Breast epithelium (tissue), 4 donors: ENCODE results near the gene DRG2. TPM values are rescaled to one million over a fixed set of nuclear protein-coding genes. Genes with fewer than 3 reads are reported as not detected.

Experiments used
- DNase-seq, 2 donors: peaks; one replicate each; pipeline ENCODE4 v3.0.0-alpha.2; 2019; ENCODE audit warnings: low spot score in 2 of 2
- H3K27ac ChIP-seq, 2 donors: fragments of 200-600 bp; sonication (generic) in 1 of 2; one replicate each; pipeline ENCODE4 v1.5.1; 2016 to 2019; ENCODE audit warnings: mild to moderate bottlenecking in 1 of 2
- H3K27me3 ChIP-seq, 2 donors: fragments of 200-600 bp; sonication (generic) in 1 of 2; one replicate each; pipeline versions ENCODE4 v1.5.1 to v1.6.0; 2017 to 2019; ENCODE audit warnings: control low read depth in 1 of 2, mild to moderate bottlenecking in 1 of 2
- H3K36me3 ChIP-seq: fragments of 200-600 bp; one replicate; pipeline ENCODE4 v1.5.1; 2019
- H3K4me1 ChIP-seq, 2 donors: fragments of 200-600 bp; sonication (generic); one replicate each; pipeline ENCODE4 v1.5.1; 2016 to 2019; ENCODE audit warnings: control low read depth in 1 of 2
- H3K4me3 ChIP-seq, 3 donors: fragments of 200-600 bp; sonication (generic); 1 replicate in 2 of 3; 2 replicates in 1 of 3; pipeline ENCODE4 v1.5.1; 2016 to 2019; ENCODE audit warnings: mild to moderate bottlenecking in 3 of 3, moderate library complexity in 2 of 3
- H3K9me3 ChIP-seq, 2 donors: fragments of 200-600 bp; sonication (generic) in 1 of 2; one replicate each; pipeline ENCODE4 v1.5.1; 2016 to 2019; ENCODE audit warnings: control low read depth in 1 of 2
- POLR2A ChIP-seq: fragments of 450-650 bp; IDR thresholded peaks from one replicate; pipeline ENCODE4 v1.6.1; 2016; ENCODE audit warnings: antibody characterized with exemption, mild to moderate bottlenecking, moderate library complexity
- POLR2AphosphoS5 ChIP-seq, 3 donors: sonication (generic); formaldehyde crosslinking; IDR thresholded peaks; one replicate each; pipeline ENCODE4 v1.6.1; 2017; ENCODE audit warnings: antibody characterized with exemption in 3 of 3
- intact Hi-C: fragments of 100-400 bp; cut with DNase I; formaldehyde crosslinking; loops from one replicate; pipeline ENCODE4 v1.15.1; 2023; ENCODE audit warnings: low total_unique reads
- total RNA-seq, 3 donors: library from RNA; depleted of rRNA; stranded (reverse); fragments of >200 nt; gene quantifications; one replicate each; pipeline ENCODE4 v1.1.0, GENCODE V29; 2016
- TF ChIP-seq, protein P1 (sequence below), 3 donors: fragments of 450-650 bp; IDR thresholded peaks; one replicate each; pipeline ENCODE4 v1.5.1; 2016 to 2017; ENCODE audit warnings: antibody characterized with exemption in 3 of 3, mild to moderate bottlenecking in 3 of 3, moderate library complexity in 3 of 3

The DRG2 gene
- total RNA-seq, 3 donors from 2014 or later: 36.4 to 42.0 (median 40.3) TPM

DNA sequence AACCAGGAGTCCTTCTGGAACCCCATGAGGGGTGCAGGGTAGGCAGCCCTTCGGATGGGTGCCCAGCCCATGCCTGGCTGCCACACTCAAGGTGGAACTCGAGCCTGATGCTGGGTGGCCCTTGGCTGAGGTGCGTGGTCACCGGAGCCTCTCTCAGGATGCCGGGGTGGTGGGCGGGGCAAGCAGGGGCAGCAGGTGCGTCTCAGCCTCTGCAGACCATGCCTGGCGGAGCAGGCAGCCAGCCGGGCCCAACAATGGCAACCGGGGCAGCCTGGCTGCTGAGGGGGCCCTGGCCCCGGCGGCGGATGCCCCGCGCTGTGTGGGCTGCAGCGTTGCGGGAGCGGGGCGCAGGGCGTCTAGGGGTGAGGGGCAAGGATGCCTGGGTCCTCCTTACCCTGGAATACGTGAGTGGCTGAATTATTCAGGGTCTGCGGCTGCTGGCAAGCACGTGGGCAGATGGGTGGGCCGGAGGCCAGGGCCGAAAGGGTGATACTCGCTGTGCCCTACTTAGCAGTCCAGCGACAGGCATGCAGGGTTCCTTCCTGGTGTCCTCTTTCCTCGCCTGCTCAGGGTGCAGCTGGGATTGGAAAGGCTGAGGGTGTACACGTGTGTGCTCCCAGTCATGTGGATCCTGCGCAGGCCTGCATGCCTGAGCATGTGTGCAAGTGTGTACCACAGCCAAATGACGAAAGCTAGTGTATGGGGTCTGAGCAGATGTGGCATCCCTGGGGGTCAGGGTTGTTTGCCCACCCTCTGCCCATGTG lies 35.4 kb downstream of the DRG2 start:
- no peak overlapping the region for H3K4me3 ChIP-seq
- no peak overlapping the region for H3K27ac ChIP-seq
- peaks cover 0 to 6% of the 10 kb centered on the region in 2 donors for H3K9me3 ChIP-seq
- H3K4me1 ChIP-seq: no peaks in the 10 kb centered on the region
- H3K36me3 ChIP-seq: no peaks in the 10 kb centered on the region
- no peaks in the 10 kb centered on the region for H3K27me3 ChIP-seq
- intact Hi-C loops: loop anchor here (2.0 kb wide), 1 partner anchor 38 kb away; no protein-coding TSS in a partner anchor
- DNase-seq: no peak
- TF ChIP-seq POLR2A (no peak), POLR2AphosphoS5 (IDR thresholded peaks at IDR 0.05) (no peak)
- TF ChIP-seq, protein P1, sequence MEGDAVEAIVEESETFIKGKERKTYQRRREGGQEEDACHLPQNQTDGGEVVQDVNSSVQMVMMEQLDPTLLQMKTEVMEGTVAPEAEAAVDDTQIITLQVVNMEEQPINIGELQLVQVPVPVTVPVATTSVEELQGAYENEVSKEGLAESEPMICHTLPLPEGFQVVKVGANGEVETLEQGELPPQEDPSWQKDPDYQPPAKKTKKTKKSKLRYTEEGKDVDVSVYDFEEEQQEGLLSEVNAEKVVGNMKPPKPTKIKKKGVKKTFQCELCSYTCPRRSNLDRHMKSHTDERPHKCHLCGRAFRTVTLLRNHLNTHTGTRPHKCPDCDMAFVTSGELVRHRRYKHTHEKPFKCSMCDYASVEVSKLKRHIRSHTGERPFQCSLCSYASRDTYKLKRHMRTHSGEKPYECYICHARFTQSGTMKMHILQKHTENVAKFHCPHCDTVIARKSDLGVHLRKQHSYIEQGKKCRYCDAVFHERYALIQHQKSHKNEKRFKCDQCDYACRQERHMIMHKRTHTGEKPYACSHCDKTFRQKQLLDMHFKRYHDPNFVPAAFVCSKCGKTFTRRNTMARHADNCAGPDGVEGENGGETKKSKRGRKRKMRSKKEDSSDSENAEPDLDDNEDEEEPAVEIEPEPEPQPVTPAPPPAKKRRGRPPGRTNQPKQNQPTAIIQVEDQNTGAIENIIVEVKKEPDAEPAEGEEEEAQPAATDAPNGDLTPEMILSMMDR (IDR thresholded peaks at IDR 0.05): no peak

DNA sequence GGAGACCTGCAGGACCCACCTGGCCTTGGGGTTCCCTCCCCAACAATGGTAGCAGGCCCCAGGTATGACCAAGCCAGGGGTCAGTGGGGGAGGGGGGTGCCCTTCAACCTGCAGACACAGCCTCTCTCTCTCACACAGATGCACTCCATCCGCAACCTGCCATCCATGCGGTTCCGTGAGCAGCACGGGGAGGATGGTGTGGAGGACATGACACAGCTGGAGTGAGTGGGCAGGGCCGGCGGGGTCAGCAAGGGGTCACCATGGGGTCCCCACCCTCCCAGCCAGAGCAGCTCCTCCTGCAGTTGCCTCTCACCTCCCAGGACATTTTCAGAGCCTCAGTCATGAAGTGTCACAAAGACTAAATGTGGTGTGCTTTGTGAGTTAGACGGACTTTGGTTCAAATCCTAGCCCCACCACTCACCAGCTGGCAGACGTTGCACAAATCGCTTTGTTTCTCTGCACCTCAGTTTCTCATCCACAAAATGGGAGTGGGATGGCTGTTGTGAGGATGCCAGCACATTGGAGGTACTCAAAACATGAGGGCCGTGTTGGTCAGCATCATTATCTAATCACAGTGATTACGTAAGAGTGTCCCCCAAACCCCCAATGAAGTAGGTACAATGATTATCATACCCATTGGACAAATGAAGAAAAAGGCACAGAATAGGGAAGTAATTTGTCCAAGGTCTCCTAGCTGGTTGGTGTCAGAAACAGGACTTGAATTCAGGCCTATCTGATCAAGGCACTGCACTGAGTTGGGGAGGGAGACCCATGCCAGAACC lies 36.8 kb downstream of the DRG2 start:
- intact Hi-C loops: no loop called here
- Histone ChIP-seq H3K4me1 (no peaks in the 10 kb centered on the region), H3K27me3 (no peaks in the 10 kb centered on the region), H3K36me3 (no peaks in the 10 kb centered on the region), H3K4me3 (no peak overlapping the region), H3K9me3 (peaks cover 0 to 5% of the 10 kb centered on the region in 2 donors), H3K27ac (no peak overlapping the region)
- DNase-seq: no peak
- TF ChIP-seq POLR2AphosphoS5 (IDR thresholded peaks at IDR 0.05) (no peak), POLR2A (no peak)
- TF ChIP-seq, protein P1 (IDR thresholded peaks at IDR 0.05): no peak

GRCh38 chr17:18129041-18129502 lies 41.3 kb downstream of the DRG2 start:
- Histone ChIP-seq H3K36me3 (no peaks in the 10 kb centered on the region), H3K4me1 (no peaks in the 10 kb centered on the region), H3K27ac (no peak overlapping the region), H3K4me3 (no peak overlapping the region), H3K27me3 (no peaks in the 10 kb centered on the region), H3K9me3 (no peaks in the 10 kb centered on the region)
- TF ChIP-seq, protein P1 (IDR thresholded peaks at IDR 0.05): no peak
- TF ChIP-seq POLR2AphosphoS5 (IDR thresholded peaks at IDR 0.05) (no peak), POLR2A (no peak)
- intact Hi-C loops: no loop called here
- peak; percentile 42 to 60 for DNase-seq

DNA sequence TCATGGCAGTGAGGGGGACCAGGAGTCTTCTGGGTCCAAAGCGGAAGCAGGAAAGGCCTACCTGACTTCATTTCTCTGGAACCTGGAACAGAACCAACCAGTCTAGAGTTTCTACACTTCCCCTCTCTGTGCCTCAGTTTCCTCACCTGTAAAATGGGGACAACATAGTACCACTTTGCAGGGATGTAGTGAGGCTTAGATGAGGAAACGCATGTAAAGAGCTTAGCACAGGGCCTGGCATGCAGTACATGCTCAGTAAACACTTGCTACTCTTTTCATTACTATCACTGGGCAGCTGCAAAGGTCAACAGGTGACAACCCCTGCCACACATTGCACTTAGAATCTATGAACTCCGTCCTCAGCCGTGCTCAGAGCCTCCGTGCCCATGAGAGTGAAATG lies 45.0 kb downstream of the DRG2 start:
- no peak for TF ChIP-seq POLR2A
- no peak for TF ChIP-seq POLR2AphosphoS5 (IDR thresholded peaks at IDR 0.05)
- TF ChIP-seq, protein P1 (IDR thresholded peaks at IDR 0.05): no peak
- H3K27me3 ChIP-seq: no peaks in the 10 kb centered on the region

GRCh38 chr17:18136357-18136756 lies 48.6 kb downstream of the DRG2 start:
- H3K4me1 ChIP-seq: no peaks in the 10 kb centered on the region
- H3K36me3 ChIP-seq: no peaks in the 10 kb centered on the region
- TF ChIP-seq POLR2AphosphoS5 (IDR thresholded peaks at IDR 0.05) (no peak), POLR2A (no peak)
- TF ChIP-seq, protein P1 (IDR thresholded peaks at IDR 0.05): no peak
- H3K27me3 ChIP-seq: no peaks in the 10 kb centered on the region
- no peaks in the 10 kb centered on the region for H3K9me3 ChIP-seq
- intact Hi-C loops: loop anchor here (5.0 kb wide), 1 partner anchor 1286 kb away; no protein-coding TSS in a partner anchor
- H3K4me3 ChIP-seq: no peak overlapping the region
- no peak overlapping the region for H3K27ac ChIP-seq
- DNase-seq: no peak

More for the DNA sequence above, 45.0 kb downstream of the DRG2 start:
- intact Hi-C loops: no loop called here
- H3K9me3 ChIP-seq: no peaks in the 10 kb centered on the region
- no peak for DNase-seq
- H3K4me3 ChIP-seq: no peak overlapping the region
- H3K4me1 ChIP-seq: no peaks in the 10 kb centered on the region
- no peak overlapping the region for H3K27ac ChIP-seq
- no peaks in the 10 kb centered on the region for H3K36me3 ChIP-seq
